ENCODE results near the gene GABRB2.

GABRB2 gene

GRCh38 chr5:161305601-161306000 lies 240.9 kb downstream of the GABRB2 start:
- TF ChIP-seq CEBPB (IDR thresholded peaks at IDR 0.05): no peak
- no peak for TF ChIP-seq CREB1 (IDR thresholded peaks at IDR 0.05; ENCODE audit: low read depth)
- no peak for TF ChIP-seq NFIC (IDR thresholded peaks at IDR 0.05)
- TF ChIP-seq REST (IDR thresholded peaks at IDR 0.05; ENCODE audit: low read depth): no peak
- no peak for TF ChIP-seq MAX (IDR thresholded peaks at IDR 0.05)
- no peak for TF ChIP-seq TAF1 (IDR thresholded peaks at IDR 0.05; ENCODE audit: low read depth)
- TF ChIP-seq FOXM1 (IDR thresholded peaks at IDR 0.05; ENCODE audit: borderline replicate concordance, low read depth): no peak
- no peak for TF ChIP-seq RAD21 (IDR thresholded peaks at IDR 0.05; ENCODE audit: low read depth)
- TF ChIP-seq, protein P1, sequence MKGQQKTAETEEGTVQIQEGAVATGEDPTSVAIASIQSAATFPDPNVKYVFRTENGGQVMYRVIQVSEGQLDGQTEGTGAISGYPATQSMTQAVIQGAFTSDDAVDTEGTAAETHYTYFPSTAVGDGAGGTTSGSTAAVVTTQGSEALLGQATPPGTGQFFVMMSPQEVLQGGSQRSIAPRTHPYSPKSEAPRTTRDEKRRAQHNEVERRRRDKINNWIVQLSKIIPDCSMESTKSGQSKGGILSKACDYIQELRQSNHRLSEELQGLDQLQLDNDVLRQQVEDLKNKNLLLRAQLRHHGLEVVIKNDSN (IDR thresholded peaks at IDR 0.05): no peak
- TF ChIP-seq YY1 (IDR thresholded peaks at IDR 0.05; ENCODE audit: low read depth): no peak
- no peak for TF ChIP-seq TEAD4 (IDR thresholded peaks at IDR 0.05)
- no peak for TF ChIP-seq EGR1 (IDR thresholded peaks at IDR 0.05)
- no peak for TF ChIP-seq TCF12 (IDR thresholded peaks at IDR 0.05; ENCODE audit: low read depth)
- no peak for TF ChIP-seq ZBTB7A (IDR thresholded peaks at IDR 0.05; ENCODE audit: low read depth)

- TF ChIP-seq YY1 (IDR thresholded peaks at IDR 0.05; ENCODE audit: low read depth): no peak
- TF ChIP-seq REST (IDR thresholded peaks at IDR 0.05; ENCODE audit: low read depth): no peak
- TF ChIP-seq TCF12 (IDR thresholded peaks at IDR 0.05; ENCODE audit: low read depth): no peak
- TF ChIP-seq MAX (IDR thresholded peaks at IDR 0.05): no peak
Measured at GRCh38 chr5:161302559-161302958, 244.0 kb downstream of the GABRB2 start.

GRCh38 chr5:161301586-161301985 lies 244.9 kb downstream of the GABRB2 start:
- TF ChIP-seq EP300 (IDR thresholded peaks at IDR 0.05; ENCODE audit: borderline replicate concordance): no peak

GRCh38 chr5:161299053-161299452 lies 247.5 kb downstream of the GABRB2 start:
- TF ChIP-seq CREB1 (IDR thresholded peaks at IDR 0.05; ENCODE audit: low read depth) (no peak), TAF1 (IDR thresholded peaks at IDR 0.05; ENCODE audit: low read depth) (no peak), RAD21 (IDR thresholded peaks at IDR 0.05; ENCODE audit: low read depth) (no peak), MAX (IDR thresholded peaks at IDR 0.05) (no peak), TCF12 (IDR thresholded peaks at IDR 0.05; ENCODE audit: low read depth) (no peak), CEBPB (IDR thresholded peaks at IDR 0.05) (no peak), EP300 (IDR thresholded peaks at IDR 0.05; ENCODE audit: borderline replicate concordance) (no peak), REST (IDR thresholded peaks at IDR 0.05; ENCODE audit: low read depth) (no peak), YY1 (IDR thresholded peaks at IDR 0.05; ENCODE audit: low read depth) (no peak), NFIC (IDR thresholded peaks at IDR 0.05) (no peak)
- TF ChIP-seq, protein P1 (IDR thresholded peaks at IDR 0.05): no peak

DNA sequence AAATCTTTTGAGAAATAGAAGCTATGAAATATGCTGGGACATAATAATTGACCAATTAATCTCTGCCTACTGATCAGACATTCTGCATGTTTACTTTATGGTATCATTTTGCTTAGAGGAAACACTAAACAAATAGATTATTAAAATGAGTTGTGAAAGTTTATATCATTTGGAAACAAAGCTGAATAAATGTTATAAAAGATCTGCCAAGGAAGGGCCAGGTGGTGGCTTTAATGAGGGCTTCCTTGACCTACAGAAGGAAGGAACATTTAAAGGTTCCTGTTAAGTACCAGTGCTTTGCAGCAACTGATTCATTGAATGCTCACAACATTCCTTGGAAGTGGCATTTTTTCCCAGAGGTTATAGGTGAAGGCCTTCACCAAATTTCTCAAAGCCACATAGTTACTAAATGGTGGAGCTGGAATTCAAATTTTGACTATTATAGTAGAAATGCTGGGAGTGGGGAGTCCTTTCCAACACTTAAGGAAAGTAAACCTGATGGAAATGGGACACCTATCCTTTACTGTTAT lies 250.7 kb downstream of the GABRB2 start:
- TF ChIP-seq NFIC (IDR thresholded peaks at IDR 0.05) (no peak), TAF1 (IDR thresholded peaks at IDR 0.05; ENCODE audit: low read depth) (no peak), RAD21 (IDR thresholded peaks at IDR 0.05; ENCODE audit: low read depth) (no peak)
